Astrocyte (in vitro differentiated cells and primary cell): Measurements from ENCODE around the gene AREG. TPM values are rescaled to one million over a fixed set of nuclear protein-coding genes. Genes with fewer than 3 reads are reported as not detected.
A peak's percentile ranks its signal among the peaks of the same experiment; 100 is the strongest.

Experiments used
- DNase-seq: peaks from one replicate; pipeline ENCODE4 v3.0.0-alpha.2; 2010; ENCODE audit warnings: low read depth
- FAIRE-seq: peaks from 2 replicates; lab custom pipeline; 2011; peaks lifted over from hg19 to GRCh38; lab: Jason Lieb, UNC
- H2AFZ ChIP-seq: 2 replicates; pipeline ENCODE4 v1.6.0; 2012; ENCODE audit warnings: low read depth, low read length, inconsistent platforms
- H3K27ac ChIP-seq: 2 replicates; pipeline ENCODE4 v1.5.1; 2011; ENCODE audit warnings: low read depth, low read length, inconsistent platforms
- H3K27me3 ChIP-seq: 2 replicates; pipeline ENCODE4 v1.6.0; 2011; ENCODE audit warnings: low read length, inconsistent platforms; ENCODE audit not compliant: insufficient read depth
- H3K36me3 ChIP-seq: 2 replicates; pipeline ENCODE4 v1.5.1; 2011; ENCODE audit warnings: low read length, inconsistent platforms; ENCODE audit not compliant: insufficient read depth
- H3K4me1 ChIP-seq: 2 replicates; pipeline ENCODE4 v1.5.1; 2011; ENCODE audit warnings: low read length, inconsistent platforms; ENCODE audit not compliant: insufficient read depth
- H3K4me2 ChIP-seq: 2 replicates; pipeline ENCODE4 v1.6.0; 2012; ENCODE audit warnings: low read length, inconsistent platforms
- H3K4me3 ChIP-seq: 2 replicates; pipeline ENCODE4 v1.5.1; 2011; ENCODE audit warnings: low read depth, mild to moderate bottlenecking, low read length, inconsistent platforms; ENCODE audit not compliant: insufficient read depth
- H3K79me2 ChIP-seq: 2 replicates; pipeline ENCODE4 v1.6.0; 2012; ENCODE audit warnings: mild to moderate bottlenecking, low read length, inconsistent platforms; ENCODE audit not compliant: insufficient read depth
- H3K9ac ChIP-seq: 2 replicates; pipeline ENCODE4 v1.6.0; 2012; ENCODE audit warnings: mild to moderate bottlenecking, low read length, inconsistent platforms
- H3K9me3 ChIP-seq: 2 replicates; pipeline ENCODE4 v1.5.1; 2012; ENCODE audit warnings: low read depth, mild to moderate bottlenecking, low read length, inconsistent platforms; ENCODE audit not compliant: insufficient read depth
- H4K20me1 ChIP-seq: 2 replicates; pipeline ENCODE4 v1.6.0; 2012; ENCODE audit warnings: low read length, inconsistent platforms; ENCODE audit not compliant: insufficient read depth
- H3K27ac Mint-ChIP-seq: one replicate; pipeline ENCODE4 v1.8.0; 2021; ENCODE audit warnings: mild to moderate bottlenecking, mixed read lengths; ENCODE audit not compliant: unreplicated experiment
- H3K27me3 Mint-ChIP-seq: one replicate; pipeline ENCODE4 v1.8.0; 2021; ENCODE audit warnings: low read depth, mixed read lengths; ENCODE audit not compliant: unreplicated experiment
- H3K36me3 Mint-ChIP-seq: one replicate; pipeline ENCODE4 v1.8.0; 2021; ENCODE audit warnings: low read depth, mixed read lengths; ENCODE audit not compliant: unreplicated experiment
- H3K4me1 Mint-ChIP-seq: one replicate; pipeline ENCODE4 v1.8.0; 2021; ENCODE audit warnings: low read depth, mixed read lengths; ENCODE audit not compliant: unreplicated experiment
- H3K4me3 Mint-ChIP-seq: one replicate; pipeline ENCODE4 v1.8.0; 2021; ENCODE audit warnings: mild to moderate bottlenecking, moderate library complexity, mixed read lengths; ENCODE audit not compliant: unreplicated experiment
- H3K9me3 Mint-ChIP-seq: one replicate; pipeline ENCODE4 v1.8.0; 2021; ENCODE audit warnings: mild to moderate bottlenecking, mixed read lengths; ENCODE audit not compliant: unreplicated experiment
- CTCF ChIP-seq: IDR thresholded peaks from 2 replicates; pipeline ENCODE4 v1.5.1; 2011; ENCODE audit warnings: low read depth, mild to moderate bottlenecking, inconsistent platforms, low read length, moderate library complexity; ENCODE audit not compliant: insufficient read depth
- EZH2 ChIP-seq: IDR thresholded peaks from 2 replicates; pipeline ENCODE4 v1.6.1; 2012; ENCODE audit warnings: mild to moderate bottlenecking, low read length, inconsistent platforms; ENCODE audit not compliant: insufficient read depth
- total RNA-seq: library from RNA; stranded (reverse); gene quantifications from 2 replicates; pipeline ENCODE4 v1.2.1, GENCODE V29; 2021

The AREG gene
- total RNA-seq, 1 donor from 2014 or later, result 1.5 TPM

DNA sequence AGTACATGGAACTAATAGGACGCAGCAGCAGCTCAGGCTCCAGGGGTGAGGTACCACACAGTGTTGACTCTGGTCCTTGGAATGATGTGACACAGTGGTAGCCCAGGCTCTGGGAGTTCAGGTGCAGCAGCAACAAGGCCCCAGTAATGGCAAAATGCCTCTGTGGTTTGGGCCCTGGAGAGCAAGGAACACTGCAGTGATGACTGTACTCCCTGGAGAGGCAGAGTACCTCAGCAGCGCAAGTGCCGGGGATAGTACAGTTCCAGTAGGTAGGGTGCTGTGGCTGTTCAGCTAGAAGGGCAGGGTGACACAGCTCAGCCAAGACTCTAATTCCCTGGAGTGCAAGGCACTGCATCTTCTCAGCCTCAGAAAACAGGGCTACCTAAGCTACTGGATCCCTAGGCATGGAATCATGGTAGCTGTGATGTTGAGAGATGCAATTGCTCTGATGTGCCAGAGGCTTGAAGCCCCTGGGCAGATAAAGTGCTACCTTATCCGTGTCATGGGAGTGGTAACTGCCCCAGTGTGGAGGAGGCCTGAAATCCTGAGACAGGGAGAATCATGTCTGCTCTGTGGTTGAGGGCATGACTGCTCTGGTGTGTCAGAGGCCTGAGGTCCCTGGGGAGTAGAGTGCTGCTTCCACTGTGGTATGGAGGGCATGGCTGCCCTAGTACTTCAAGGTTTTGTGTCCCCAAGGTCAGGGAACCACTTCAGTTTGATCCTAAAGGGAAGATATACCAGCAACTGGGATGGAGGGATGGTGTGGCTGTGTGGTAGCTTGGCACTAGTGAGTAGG, 55.2 kb downstream of the AREG start:
- Histone ChIP-seq H2AFZ (no peak overlapping the region), H3K27ac (no peak overlapping the region), H3K4me1 (peaks cover 31% of the 10 kb centered on the region), H3K79me2 (no peaks in the 10 kb centered on the region), H3K9ac (no peak overlapping the region), H3K4me2 (no peak overlapping the region), H3K27me3 (no peaks in the 10 kb centered on the region), H4K20me1 (no peaks in the 10 kb centered on the region), H3K36me3 (no peaks in the 10 kb centered on the region), H3K9me3 (no peaks in the 10 kb centered on the region), H3K4me3 (no peak overlapping the region)
- TF ChIP-seq EZH2, result no peak
- peak; percentile 47 for DNase-seq
- no peak for FAIRE-seq
- Mint-ChIP-seq H3K36me3 (no peaks in the 10 kb centered on the region), H3K9me3 (no peaks in the 10 kb centered on the region), H3K27me3 (no peaks in the 10 kb centered on the region), H3K4me3 (no peak overlapping the region), H3K27ac (peak overlapping the region; percentile 94), H3K4me1 (peaks cover 44% of the 10 kb centered on the region)

GRCh38 chr4:74501579-74501978, 56.6 kb downstream of the AREG start:
- H3K79me2 ChIP-seq, result no peaks in the 10 kb centered on the region
- H4K20me1 ChIP-seq, result no peaks in the 10 kb centered on the region
- DNase-seq (peak; percentile 89), FAIRE-seq (peak; percentile 88)
- H2AFZ ChIP-seq, result no peak overlapping the region
- Mint-ChIP-seq H3K36me3 (peaks cover 3% of the 10 kb centered on the region), H3K4me1 (peaks cover 44% of the 10 kb centered on the region), H3K27ac (peak overlapping the region; percentile 92), H3K9me3 (peaks cover 4% of the 10 kb centered on the region), H3K27me3 (no peaks in the 10 kb centered on the region), H3K4me3 (no peak overlapping the region)
- H3K27me3 ChIP-seq, result no peaks in the 10 kb centered on the region
- no peak overlapping the region for H3K9ac ChIP-seq
- H3K4me1 ChIP-seq, result peaks cover 36% of the 10 kb centered on the region
- H3K9me3 ChIP-seq, result no peaks in the 10 kb centered on the region
- H3K4me3 ChIP-seq, result no peak overlapping the region
- TF ChIP-seq EZH2, result no peak
- TF ChIP-seq CTCF, result no peak
- peak overlapping the region; percentile 33 for H3K27ac ChIP-seq
- H3K4me2 ChIP-seq, result peak overlapping the region; percentile 5
- no peaks in the 10 kb centered on the region for H3K36me3 ChIP-seq

DNA sequence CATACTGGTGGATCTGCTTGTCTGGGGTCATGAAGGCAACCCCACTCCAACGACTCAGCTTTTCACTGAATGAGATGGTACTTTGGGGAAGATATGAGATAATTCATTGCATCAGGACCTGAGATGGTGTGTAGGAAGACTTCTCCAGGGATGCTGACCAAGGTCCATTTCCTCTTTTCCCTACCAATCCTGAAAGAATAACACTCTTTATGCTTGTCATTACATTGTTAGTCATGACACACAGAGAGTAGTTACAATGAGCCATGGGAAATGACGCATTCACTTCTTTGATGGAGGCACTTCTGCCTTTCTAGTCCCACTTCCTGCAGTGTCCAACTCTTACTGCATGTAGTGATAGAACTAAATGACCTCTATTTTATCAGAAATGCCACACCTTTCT, 58.6 kb downstream of the AREG start:
- H3K4me2 ChIP-seq, result peak overlapping the region; percentile 38
- FAIRE-seq (peak; percentile 58), DNase-seq (peak; percentile 75)
- H3K27ac ChIP-seq, result peak overlapping the region; percentile 49
- TF ChIP-seq EZH2 (no peak), CTCF (no peak)
- no peak overlapping the region for H3K9ac ChIP-seq
- Mint-ChIP-seq H3K36me3 (peaks cover 3% of the 10 kb centered on the region), H3K27ac (peak overlapping the region; percentile 14), H3K4me1 (peaks cover 44% of the 10 kb centered on the region), H3K4me3 (no peak overlapping the region), H3K27me3 (no peaks in the 10 kb centered on the region), H3K9me3 (peaks cover 17% of the 10 kb centered on the region)
- H3K9me3 ChIP-seq, result no peaks in the 10 kb centered on the region
- H3K27me3 ChIP-seq, result no peaks in the 10 kb centered on the region
- H4K20me1 ChIP-seq, result no peaks in the 10 kb centered on the region
- no peaks in the 10 kb centered on the region for H3K79me2 ChIP-seq
- no peaks in the 10 kb centered on the region for H3K36me3 ChIP-seq
- no peak overlapping the region for H3K4me3 ChIP-seq
- H2AFZ ChIP-seq, result no peak overlapping the region
- peaks cover 36% of the 10 kb centered on the region for H3K4me1 ChIP-seq
